ENCODE measurements around the gene UCN3.

Gene UCN3

DNA sequence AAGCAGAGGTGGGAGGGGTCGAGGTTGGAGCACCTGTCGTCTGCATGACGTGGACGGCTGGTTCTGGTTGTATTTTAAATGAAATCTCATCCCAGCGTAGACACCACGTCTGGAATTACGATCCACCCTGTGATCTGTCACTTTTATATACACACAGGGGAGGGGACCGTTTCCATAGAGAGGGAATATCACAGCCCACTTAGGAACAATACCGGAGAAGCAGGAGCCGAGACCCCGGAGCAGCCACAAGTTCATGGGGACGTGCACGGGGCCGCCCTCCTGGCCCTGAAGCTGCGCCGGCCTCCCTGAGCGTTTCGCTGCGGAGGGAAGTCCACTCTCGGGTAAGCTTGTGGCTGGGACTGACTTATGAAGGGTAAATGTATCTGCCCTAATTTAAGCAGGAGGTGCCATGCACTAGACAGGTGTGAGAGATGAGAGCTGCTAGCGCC is at the start of gene UCN3:
TSS of gene UCN3 (plus strand) at position 77 of the 449 bp plus-strand sequence. CDS start 8,755 bp downstream, outside the sequence.
- no peak for DNase-seq (ENCODE audit: low read depth)
- TF ChIP-seq, protein P1, sequence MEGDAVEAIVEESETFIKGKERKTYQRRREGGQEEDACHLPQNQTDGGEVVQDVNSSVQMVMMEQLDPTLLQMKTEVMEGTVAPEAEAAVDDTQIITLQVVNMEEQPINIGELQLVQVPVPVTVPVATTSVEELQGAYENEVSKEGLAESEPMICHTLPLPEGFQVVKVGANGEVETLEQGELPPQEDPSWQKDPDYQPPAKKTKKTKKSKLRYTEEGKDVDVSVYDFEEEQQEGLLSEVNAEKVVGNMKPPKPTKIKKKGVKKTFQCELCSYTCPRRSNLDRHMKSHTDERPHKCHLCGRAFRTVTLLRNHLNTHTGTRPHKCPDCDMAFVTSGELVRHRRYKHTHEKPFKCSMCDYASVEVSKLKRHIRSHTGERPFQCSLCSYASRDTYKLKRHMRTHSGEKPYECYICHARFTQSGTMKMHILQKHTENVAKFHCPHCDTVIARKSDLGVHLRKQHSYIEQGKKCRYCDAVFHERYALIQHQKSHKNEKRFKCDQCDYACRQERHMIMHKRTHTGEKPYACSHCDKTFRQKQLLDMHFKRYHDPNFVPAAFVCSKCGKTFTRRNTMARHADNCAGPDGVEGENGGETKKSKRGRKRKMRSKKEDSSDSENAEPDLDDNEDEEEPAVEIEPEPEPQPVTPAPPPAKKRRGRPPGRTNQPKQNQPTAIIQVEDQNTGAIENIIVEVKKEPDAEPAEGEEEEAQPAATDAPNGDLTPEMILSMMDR (IDR thresholded peaks at IDR 0.05; ENCODE audit: low read length, missing control alignments) = no peak
- H3K4me3 ChIP-seq (replicated peaks; ENCODE audit: low read depth, low read length) = no peak within 1 kb of the TSS

GRCh38 chr10:5317547-5318107 is 47.1 kb upstream of the UCN3 start:
- peak; percentile 70 for DNase-seq (ENCODE audit: low read depth)

DNA sequence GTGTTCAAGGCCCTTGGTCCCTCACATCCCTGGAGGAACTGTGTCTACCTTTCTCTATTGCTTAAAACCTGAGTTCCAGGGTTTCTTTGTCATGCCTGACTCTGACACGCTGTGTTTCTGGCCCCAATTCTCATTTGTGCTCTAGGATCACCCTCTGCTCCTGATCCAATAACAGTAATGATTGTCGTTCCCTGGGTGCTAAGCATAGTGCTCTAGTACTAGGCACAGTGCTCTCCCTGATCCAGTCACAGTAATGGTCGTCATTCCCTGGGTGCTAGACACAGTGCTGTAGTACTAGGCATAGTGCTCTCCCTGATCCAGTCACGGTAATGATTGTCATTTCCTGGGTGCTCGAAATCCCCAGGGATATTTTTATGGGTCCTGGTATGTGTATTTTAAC is 46.6 kb upstream of the UCN3 start:
- H3K4me3 ChIP-seq (replicated peaks; ENCODE audit: low read depth, low read length) = no peak overlapping the region
- TF ChIP-seq, protein P1 (IDR thresholded peaks at IDR 0.05; ENCODE audit: low read length, missing control alignments) = no peak
- no peak for DNase-seq (ENCODE audit: low read depth)

More at GRCh38 chr10:5317547-5318107, 47.1 kb upstream of the UCN3 start:
- H3K4me3 ChIP-seq (replicated peaks; ENCODE audit: low read depth, low read length) = no peak overlapping the region
- TF ChIP-seq, protein P1 (IDR thresholded peaks at IDR 0.05; ENCODE audit: low read length, missing control alignments) = no peak

- H3K4me3 ChIP-seq (replicated peaks; ENCODE audit: low read depth, low read length) = no peak overlapping the region
- TF ChIP-seq, protein P1 (IDR thresholded peaks at IDR 0.05; ENCODE audit: low read length, missing control alignments) = no peak
Observed at GRCh38 chr10:5319863-5320262, 44.9 kb upstream of the UCN3 start.

DNA sequence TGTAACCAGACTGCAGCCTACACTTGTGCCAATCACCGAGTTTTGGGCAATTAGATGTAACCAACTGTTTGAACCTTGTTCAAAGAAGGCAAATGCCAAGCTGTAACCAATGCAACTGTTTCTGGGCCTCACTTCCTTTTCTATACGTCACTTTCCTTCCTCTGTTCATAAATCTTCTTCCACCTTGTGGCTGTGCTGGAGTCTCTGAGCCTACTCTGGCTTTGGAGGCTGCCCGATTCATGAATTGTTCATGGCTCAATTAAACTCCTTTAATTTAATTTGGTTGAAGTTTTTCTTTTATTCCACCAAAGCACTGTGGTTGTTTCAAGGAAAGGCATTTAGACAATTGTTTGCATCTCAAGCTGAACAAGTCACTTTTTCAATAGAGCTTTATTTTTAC is 43.5 kb upstream of the UCN3 start:
- DNase-seq (ENCODE audit: low read depth) = no peak
- no peak overlapping the region for H3K4me3 ChIP-seq (replicated peaks; ENCODE audit: low read depth, low read length)
- TF ChIP-seq, protein P1 (IDR thresholded peaks at IDR 0.05; ENCODE audit: low read length, missing control alignments) = no peak

More at GRCh38 chr10:5319863-5320262, 44.9 kb upstream of the UCN3 start:
- no peak for DNase-seq (ENCODE audit: low read depth)

GRCh38 chr10:5323446-5323845 is 41.3 kb upstream of the UCN3 start:
- no peak for DNase-seq (ENCODE audit: low read depth)
- TF ChIP-seq, protein P1 (IDR thresholded peaks at IDR 0.05; ENCODE audit: low read length, missing control alignments) = no peak
- no peak overlapping the region for H3K4me3 ChIP-seq (replicated peaks; ENCODE audit: low read depth, low read length)

- DNase-seq (ENCODE audit: low read depth) = peak; percentile 2
- TF ChIP-seq, protein P1 (IDR thresholded peaks at IDR 0.05; ENCODE audit: low read length, missing control alignments) = no peak
- H3K4me3 ChIP-seq (replicated peaks; ENCODE audit: low read depth, low read length) = no peak overlapping the region
Observed at GRCh38 chr10:5325076-5325475, 39.7 kb upstream of the UCN3 start.
